Measurements from ENCODE around the gene OR52N5.

Gene OR52N5

GRCh38 chr11:5783255-5783654, at the start of gene OR52N5:
TSS of gene OR52N5 (minus strand) at chr11:5783355. CDS start at chr11:5778634, 4,721 bp downstream.
- DNase-seq (ENCODE audit: low spot score): no peak

GRCh38 chr11:5831196-5831829, 48.2 kb upstream of the OR52N5 start:
- DNase-seq (ENCODE audit: low spot score): no peak

- DNase-seq (ENCODE audit: low spot score): no peak
These were observed 35.2 kb upstream of the OR52N5 start for GRCh38 chr11:5818245-5818886.

- DNase-seq (ENCODE audit: low spot score): no peak
These were observed 32.4 kb upstream of the OR52N5 start for GRCh38 chr11:5815534-5815933.

- no peak for DNase-seq (ENCODE audit: low spot score)
These were observed 27.0 kb upstream of the OR52N5 start for GRCh38 chr11:5809905-5810795.

- no peak for DNase-seq (ENCODE audit: low spot score)
These were observed 26.0 kb upstream of the OR52N5 start for GRCh38 chr11:5809122-5809519.

GRCh38 chr11:5808500-5809121, 25.5 kb upstream of the OR52N5 start, which contains the start of gene OR52N2:
TSS of gene OR52N2 (plus strand) at chr11:5808924. CDS start at chr11:5820336, 11,412 bp downstream.
- DNase-seq (ENCODE audit: low spot score): peak; percentile 76

GRCh38 chr11:5807580-5807979, 24.4 kb upstream of the OR52N5 start:
- DNase-seq (ENCODE audit: low spot score): no peak

- DNase-seq (ENCODE audit: low spot score): no peak
These were observed 20.8 kb upstream of the OR52N5 start for GRCh38 chr11:5803982-5804381.

GRCh38 chr11:5796541-5796940, 13.4 kb upstream of the OR52N5 start:
- no peak for DNase-seq (ENCODE audit: low spot score)

GRCh38 chr11:5791165-5791564, 8.0 kb upstream of the OR52N5 start, which contains the start of gene OR52N1:
TSS of gene OR52N1 (minus strand) at chr11:5791265. CDS start at chr11:5788816, 2,449 bp downstream.
- no peak for DNase-seq (ENCODE audit: low spot score)

GRCh38 chr11:5767056-5767455, 16.1 kb downstream of the OR52N5 start:
- DNase-seq (ENCODE audit: low spot score): no peak

GRCh38 chr11:5753943-5754342, 29.2 kb downstream of the OR52N5 start, which contains the start of gene OR52N4:
TSS of gene OR52N4 (plus strand) at chr11:5754243. CDS start at chr11:5754741, 498 bp downstream.
- DNase-seq (ENCODE audit: low spot score): no peak

- no peak for DNase-seq (ENCODE audit: low spot score)
These were observed 33.3 kb downstream of the OR52N5 start for GRCh38 chr11:5749836-5750235.

- DNase-seq (ENCODE audit: low spot score): no peak
These were observed 36.5 kb downstream of the OR52N5 start for GRCh38 chr11:5746614-5747013.

- no peak for DNase-seq (ENCODE audit: low spot score)
These were observed 44.7 kb downstream of the OR52N5 start for GRCh38 chr11:5738431-5738830.

GRCh38 chr11:5737670-5738392, 45.3 kb downstream of the OR52N5 start:
- DNase-seq (ENCODE audit: low spot score): no peak

GRCh38 chr11:5737091-5737490, 46.1 kb downstream of the OR52N5 start:
- peak; percentile 8 for DNase-seq (ENCODE audit: low spot score)

GRCh38 chr11:5736396-5736795, 46.8 kb downstream of the OR52N5 start, which contains the start of gene OR56B1:
TSS of gene OR56B1 (plus strand) at chr11:5736448. CDS start at chr11:5736517, 69 bp downstream.
- DNase-seq (ENCODE audit: low spot score): no peak

GRCh38 chr11:5727691-5728090, 55.5 kb downstream of the OR52N5 start:
- DNase-seq (ENCODE audit: low spot score): no peak

GRCh38 chr11:5726351-5726750, 56.8 kb downstream of the OR52N5 start:
- no peak for DNase-seq (ENCODE audit: low spot score)

All from GM03348 (cell line).